Fibroblast of skin of left biceps (primary cell): ENCODE results near the gene CUX1.

Source experiments
- DNase-seq, 2 experiments: peaks; one replicate each; pipeline ENCODE4 v3.0.0-alpha.2; 2013; ENCODE audit warnings: low read depth in 2 of 2

The CUX1 gene

DNA sequence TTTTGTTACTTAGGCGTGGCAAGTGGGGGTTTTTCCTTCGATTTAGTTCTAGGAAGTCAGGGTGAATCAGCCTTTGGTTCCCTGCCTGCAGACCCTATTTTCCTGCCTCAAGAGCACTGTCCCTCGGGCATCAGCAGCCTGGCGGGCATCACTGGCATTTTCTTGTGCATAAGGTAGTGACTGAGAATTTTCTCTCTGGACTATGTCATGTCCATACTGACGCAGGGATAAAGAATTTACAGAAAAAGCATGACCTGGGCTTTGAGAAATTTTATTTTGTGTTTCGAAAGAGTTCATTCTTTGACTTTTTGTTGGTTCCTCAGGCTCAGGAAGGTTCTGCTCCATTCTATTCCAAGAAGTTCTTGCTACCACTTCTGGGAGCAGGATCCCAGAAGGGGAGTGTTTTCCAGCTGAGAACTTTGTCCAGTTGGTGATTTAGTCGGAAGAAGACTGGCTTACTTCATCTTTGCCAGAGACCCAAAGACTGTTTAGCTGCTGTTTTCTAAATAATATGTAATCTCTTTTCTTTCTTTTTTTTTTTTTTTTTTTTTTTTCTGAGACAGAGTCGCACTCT lies 255.3 kb downstream of the CUX1 start:
- no peak for DNase-seq

DNA sequence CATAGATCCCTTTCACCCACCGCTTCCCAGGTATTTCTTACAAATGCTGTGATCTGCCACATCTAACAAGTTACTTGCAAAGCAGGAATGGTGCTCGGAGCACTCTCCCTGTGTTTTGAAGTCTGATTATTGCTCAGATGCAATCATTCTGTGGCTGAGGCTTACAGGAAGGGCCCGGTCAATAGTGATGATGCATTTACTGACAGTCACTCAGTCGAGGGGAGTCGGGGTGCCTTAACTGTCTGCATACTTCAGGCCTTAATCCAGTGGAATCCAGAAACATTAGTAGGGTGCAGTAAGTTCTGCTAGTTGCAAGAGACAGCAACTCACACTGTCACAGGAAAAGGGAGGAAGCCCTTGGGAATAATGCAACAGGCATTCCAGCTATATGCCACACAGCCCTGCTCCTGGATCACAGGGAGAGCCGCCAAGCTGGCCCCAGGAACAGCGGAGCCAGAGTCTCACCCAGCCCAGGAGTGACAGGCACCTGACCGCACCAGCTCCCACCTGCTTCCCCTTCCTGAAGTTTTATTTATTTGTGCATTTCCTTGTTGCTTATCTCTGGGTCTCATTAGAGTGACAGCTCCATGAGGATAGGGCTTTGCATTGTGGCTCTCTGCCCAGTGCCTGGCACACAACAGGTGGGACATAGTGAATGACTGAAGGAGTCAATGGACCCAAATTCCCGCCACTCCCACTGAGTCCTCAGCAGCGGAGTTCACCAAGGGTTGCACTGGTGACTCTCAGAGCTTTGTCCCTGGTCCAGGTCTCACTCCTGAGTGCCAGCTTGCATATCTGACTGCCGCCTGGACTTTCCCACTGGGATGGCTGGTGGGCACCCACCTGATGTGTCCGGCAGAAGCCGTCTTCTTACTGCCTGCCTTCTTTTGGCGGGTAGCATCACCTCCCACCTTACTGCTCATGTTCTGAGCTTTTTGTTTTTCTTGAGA lies 256.8 kb downstream of the CUX1 start:
- no peak for DNase-seq

DNA sequence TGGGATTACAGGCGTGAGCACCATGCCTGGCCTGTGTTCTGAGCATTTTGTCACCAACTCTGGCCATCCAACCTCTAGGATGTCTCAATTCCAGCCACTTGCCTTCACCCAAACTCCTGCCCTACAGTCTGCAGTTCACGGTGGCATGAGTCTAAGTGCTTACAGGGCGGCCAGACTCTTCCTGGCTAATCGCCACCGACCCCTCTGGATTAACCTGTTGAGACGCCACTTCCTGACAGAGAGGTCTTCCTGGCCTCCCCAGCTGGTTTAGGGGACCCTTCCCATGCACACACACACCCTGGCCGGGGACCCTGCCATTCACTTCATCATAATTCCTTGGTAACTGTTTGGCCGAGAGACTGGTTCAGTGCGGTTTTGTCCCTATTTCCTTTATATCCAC lies 257.7 kb downstream of the CUX1 start:
- DNase-seq = no peak

DNA sequence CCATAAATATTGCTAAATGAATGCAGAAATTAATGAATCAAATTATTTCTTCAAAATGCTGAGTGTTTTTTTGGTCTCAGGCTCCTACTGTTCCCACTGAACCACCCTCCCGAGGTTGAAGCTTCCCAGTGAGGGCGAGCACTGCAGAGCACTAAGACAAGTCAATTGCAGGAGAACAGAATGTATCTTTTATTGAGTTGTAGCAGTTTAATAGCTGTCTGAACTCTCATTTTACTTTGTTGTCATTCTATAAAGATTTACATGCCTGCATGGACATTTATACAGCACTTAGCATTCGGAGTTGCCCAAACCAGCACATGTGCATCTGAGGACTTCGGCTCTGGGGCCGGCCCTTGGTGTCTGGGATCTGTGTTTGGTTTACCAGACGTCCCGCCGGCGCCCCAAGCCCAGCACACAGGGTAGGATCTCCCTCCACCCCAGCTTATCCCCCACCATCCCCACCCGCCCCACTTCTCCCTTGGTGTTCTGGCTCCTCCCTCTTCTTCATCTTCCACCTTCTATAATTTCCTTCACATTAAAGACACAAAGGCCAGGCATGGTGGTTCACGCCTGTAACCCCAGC lies 258.2 kb downstream of the CUX1 start:
- no peak for DNase-seq

DNA sequence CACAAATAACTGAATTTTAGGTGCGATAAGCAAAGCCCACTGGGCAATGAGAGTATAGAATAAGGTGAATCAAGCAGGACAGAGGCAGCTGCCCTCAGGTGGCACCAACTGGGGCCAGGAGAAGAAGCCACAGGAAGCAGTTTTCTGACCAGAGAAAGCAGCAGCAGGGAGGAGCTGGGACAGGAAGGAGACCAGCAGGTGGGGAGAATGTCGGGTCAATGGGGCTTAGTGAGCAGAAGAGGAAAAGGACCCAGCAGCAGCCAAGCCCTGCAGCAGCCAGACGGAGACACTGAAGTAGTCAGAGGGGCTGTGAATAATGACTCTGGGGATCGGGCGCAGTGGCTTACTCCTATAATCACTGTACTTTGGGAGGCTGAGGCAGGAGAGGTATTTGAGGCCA lies 259.7 kb downstream of the CUX1 start:
- no peak for DNase-seq

DNA sequence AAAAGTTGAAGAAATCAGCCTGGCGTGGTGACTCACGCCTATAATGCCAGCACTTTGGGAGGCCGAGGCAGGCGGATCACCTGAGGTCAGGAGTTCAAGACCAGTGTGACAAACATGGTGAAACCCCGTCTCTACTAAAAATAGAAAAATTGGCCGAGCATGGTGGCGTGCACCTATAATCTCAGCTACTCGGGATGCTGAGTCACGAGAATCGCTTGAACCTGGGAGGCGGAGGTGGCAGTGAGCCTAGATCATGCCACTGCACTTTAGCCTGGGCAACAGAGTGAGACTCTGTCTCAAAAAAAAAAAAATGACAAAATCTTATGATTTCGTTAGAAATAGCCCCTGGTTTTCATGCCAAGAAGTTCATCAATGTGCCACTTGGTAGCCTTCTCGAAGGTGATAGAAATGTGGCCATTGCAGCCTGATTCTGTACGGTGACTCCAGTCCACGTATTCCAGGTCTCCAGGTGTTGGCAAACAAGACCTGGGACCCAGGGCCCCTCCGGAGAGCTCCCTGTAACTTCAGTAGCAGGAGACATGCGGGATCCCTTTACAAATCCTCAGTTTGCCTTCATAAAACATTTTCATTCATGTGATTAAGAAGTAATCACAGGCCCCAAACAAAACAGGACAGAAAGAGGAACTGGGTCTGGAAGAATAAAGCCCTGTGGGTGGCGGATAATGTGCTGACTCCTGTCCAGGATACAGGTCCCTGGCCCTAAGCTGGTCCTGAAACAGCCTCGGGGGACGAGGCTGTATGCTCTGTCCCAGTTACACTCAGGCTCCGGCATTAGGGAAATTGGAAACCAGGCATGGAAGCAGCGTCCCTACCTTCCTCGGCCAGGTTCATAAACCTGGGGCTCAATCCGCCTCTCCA lies 262.0 kb downstream of the CUX1 start:
- no peak for DNase-seq

DNA sequence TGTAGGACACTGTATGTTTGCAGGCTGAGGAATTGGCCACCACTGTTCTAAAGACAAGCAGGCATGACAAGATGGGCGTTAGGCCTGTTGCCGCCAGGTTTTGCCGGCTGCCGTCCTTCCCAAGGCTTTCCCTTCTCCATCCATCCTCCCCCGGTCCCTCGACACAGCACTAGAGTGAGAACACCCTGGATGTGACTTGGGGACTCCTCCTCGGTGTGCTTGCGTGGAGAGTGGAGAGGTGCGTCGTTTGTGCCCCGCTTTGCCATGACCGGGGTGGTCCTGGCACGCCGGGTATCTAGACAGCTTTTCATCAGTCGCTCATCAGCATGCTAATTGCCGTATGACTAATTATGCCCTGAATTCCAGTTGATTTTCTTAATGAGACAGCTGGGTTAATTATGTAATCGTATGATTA lies 262.6 kb downstream of the CUX1 start:
- DNase-seq = no peak

DNA sequence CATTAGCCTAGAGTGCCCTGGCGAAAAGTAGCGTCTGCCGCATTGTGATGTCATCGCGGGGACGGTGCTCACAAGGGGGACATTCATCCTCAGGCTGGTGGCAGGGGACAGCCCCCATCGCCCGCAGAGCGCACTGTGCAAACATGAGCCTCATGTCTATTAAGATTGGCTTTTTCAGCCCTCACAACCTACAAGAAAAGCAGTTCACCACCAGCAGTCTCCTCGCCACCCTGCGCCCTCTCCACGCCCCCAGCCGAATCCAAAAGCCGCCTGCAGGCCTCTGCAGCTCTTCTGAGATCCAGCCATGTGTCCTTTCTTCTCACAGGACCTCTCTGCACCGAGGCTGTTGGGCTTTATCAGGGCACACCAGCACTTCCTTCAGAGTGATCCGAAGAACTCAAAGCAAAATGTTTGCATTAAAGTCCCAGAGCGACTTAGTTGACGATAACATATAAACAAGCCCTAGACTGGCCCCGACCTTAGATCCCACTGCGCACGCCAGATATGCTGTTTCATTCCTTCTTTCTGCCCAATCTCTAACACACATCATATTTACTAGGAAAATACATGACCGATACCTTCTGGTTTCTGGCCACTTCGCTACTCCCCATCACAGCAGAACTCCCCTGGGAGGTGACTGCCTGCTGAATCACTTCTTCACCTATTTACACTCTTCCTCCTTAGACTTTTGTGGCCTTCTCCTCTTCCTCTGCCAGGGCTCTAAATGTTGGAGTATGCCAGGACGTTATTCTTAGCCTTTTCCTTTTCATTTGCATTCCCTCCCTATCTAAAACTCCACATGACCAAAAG lies 263.2 kb downstream of the CUX1 start:
- DNase-seq = no peak

DNA sequence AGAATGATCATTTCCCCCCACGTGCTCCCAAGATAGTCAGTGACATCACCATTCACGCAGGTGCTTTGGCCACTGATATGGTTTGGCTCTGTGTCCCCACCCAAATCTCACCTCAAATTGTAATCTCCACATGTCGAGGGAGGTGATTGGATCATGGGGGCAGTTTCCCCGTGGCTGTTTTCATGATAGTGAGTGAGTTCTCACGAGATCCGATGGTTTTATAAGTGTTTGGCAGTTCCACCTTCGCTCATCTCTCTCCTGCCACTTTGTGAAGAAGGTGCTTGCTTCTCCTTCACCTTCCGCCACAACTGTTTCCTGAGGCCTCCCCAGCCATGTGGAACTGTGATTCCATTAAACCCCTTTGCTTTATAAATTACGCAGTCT lies 263.8 kb downstream of the CUX1 start:
- no peak for DNase-seq

DNA sequence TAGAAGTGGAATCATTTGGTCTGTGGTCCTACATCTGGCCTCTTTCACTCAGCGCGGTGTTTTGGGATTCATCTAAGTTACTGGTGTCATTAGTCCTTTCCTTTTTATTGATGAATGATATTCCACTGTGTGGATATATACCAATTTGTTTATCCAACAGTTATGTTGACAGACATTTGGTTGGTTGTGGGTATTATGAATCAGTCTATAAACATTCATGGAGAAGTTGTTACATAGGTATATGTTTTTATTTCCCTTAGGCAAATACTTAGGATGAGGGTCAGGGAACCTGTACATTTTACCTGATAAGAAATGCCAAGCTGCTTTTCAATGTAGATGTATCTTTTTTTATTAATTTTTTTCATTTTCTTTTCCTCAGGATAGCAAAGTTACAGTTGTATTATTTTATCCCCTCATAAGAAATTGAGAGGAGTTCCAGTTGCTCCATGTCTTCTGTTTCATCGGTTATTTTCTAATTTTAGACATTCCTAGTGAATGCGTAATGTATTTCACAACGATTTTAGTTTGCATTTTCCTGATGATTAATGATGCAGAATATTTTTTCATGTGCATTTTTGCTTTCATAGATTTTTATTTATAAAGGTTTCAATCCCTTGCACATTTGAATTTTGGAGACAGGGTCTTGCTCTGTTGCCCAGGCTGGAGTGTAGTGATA lies 265.4 kb downstream of the CUX1 start:
- DNase-seq = no peak

DNA sequence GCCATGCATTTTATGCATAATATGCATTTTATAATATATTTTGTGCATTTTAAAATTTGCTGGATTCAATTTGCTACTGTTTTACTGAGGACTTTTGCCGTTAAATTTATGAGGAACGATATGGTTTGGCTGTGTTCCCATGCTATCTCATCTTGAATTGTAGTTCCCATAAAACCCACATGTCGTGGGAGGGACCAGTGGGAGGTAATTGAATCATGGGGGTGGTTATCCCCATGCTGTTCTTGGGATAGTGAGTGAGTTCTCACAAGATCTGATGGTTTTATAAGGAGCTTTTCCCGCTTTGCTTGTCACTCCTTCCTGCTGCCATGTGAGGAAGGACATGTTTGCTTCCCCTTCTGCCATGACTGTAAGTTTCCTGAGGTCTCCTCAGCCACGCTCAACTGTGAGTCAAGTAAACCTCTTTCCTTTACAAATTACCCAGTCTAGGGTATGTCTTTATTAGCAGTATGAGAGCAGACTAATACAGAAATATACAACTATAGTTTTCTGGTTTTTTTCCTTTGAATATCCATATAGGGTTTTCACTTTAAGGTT lies 267.9 kb downstream of the CUX1 start:
- no peak for DNase-seq

DNA sequence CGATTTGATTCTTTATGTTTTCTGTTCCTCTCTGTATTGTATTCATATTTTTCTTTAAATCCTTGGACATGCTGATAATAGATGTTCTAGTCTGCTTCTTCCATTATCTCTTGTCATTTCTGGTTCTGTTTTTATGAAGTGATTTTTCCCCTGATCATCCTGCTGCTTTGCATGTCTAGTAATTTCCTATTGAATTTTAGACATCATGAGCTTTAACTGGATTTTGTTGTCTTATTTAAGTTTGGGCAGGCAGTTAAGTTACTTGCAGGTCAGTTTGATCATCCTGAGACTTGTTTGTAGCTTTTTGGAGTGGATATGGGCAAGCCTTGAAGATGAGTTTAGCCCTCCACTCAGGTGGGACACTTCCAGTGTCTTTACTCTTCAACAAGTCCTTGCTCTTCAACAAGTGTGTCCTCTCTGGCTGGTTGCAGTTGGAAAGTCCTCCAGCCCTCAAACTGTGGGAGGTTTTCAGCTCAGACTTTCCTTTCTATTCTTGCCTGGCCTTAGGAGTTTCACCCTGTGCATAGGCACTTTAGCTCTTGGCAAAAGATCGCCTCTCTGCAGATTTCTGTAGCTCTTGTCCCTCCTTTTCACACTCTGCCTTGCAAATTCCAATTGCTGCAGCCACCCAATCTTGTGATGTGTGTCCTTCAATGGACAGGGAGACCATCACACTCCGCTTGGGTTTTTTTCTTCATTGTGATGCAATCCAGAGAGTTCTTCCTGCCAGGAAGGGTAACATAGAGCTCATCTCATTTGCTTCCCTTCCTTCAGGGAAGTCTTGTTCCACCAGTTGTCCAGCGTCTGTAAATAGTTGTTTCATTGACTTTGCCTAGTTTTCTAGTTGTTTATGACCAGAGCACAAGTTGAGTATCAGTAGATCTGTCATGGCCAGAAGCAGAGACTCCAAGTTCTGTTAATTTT lies 272.0 kb downstream of the CUX1 start:
- no peak for DNase-seq

DNA sequence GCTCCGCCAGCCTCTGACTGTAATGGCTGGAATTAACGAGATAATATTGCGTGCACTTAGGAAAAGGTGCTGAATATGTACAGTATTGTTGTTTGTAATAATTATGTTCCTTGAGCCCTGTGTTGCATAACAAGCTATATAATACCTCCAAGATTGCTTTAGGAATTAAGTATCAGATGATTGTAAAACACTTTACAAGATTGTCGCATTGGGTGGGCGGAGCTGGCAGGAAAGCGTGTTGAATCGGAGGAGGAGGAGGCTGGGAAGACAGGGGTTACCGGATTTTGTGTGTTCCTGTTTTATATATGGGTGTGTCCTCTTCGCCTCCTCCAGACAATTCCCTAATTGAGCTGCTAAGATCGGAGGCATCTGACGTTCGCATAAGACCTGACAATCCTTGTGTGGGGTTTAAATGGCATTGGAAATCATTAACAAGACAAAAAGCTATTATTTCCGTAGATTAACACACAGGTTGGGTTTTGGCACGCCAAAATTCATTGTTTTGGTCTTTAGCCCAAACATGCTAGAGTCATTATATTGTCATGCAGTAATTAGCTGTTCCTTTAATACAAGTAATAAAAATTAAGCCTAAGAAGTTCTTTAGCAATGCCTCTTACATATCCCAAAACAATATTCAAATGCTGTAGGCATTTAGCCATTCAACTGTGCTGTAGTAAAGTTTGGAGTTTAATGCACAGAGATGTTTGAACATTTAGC lies 276.3 kb downstream of the CUX1 start:
- DNase-seq = no peak

DNA sequence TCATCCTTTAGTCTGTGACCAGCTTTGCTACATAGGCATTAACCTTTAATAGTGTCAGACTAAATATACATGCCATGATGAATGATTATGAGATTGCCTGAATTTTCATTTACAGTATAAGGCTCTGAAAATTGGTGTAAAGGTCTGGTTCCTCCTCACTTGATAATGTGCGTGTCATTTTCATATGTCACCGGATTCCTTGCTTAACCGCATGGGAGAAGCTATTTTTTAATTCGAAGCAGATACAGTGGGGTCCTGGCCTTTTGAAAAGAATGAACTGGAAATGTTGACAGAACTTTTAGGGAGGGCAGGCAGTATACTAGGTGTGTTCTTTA lies 276.9 kb downstream of the CUX1 start:
- DNase-seq = peak; percentile 50 to 53

DNA sequence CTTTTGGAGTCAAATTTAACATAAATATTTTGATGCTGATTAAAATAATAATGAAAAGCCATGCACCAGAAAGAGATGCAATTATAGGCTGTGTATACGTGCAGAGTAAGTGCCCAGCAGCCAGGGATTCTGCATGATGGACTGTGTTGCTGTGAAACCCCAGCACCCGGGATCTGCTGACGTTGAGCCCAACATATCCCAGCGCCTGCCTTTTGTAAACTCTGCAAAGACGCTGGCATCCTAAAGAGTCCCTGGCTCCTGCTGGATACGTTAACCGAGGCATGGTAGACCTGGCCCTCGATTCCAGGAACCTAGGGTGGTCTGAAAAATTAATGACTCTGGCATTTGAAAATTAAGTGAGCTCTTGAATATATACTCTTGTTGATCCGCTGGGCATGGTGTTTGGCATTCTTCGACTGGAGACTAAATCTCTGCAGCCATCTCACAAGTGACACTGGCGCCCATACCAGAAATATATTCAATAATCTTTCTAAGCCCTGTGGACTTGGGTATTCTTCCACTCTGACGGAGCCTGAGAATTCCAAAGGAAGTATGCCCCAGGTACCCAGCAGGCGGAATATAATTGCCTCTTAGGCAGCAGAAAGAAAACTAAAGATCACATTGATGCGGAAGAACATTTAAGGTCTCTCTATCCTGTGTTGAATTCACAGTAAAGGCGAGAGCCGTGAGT lies 278.0 kb downstream of the CUX1 start:
- no peak for DNase-seq

DNA sequence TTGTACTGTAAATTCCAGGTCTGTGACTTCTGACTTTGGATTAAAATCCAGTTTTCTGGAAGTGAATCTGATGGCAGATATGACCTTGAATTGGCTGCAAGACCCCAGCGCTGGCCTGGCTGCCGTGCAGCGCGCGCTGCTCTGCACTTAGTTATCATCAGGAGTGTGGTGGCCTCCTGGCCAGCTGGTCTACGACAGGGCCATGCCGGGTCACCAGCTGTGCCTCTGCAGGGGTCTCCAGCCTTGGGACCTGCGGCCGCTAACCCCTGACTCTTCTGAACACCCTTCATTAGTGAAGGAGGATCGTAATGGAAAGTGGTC lies 278.5 kb downstream of the CUX1 start:
- DNase-seq = no peak

DNA sequence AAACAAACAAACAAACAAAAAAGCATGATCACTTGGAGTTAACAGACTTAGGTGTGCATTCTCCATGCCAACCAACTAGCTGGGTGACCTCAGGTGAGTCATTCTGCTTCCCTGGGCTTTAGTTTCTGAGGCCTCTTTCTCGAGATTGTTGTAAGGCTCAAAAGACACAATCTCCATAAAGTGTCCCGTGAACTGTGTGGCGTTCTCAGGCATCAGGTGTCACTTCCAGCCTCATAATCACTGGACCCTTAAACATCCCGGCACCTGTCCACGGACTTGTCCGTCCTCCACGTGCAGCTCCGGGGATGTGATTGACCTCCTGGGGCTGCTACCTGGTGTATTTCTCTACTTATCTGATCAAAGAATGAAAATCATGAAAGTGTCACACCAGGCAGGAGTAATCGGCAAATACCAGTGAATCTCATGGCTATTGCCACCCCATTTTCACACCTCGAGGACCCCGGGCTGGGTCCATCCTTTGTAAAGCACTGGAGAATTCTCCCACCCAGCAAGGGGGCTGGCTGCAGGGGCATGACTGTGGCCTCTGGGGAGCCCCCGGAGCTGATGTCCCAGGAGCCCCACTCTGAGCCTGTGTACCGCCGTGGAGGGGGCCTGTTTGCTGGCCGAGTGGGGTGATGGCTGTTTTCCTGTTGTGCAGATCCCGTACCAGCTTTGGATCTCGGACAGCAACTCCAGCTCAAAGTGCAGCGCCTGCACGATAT lies 279.4 kb downstream of the CUX1 start:
- DNase-seq = no peak
